ENCODE measurements around the gene KIAA1671.

Gene KIAA1671

DNA sequence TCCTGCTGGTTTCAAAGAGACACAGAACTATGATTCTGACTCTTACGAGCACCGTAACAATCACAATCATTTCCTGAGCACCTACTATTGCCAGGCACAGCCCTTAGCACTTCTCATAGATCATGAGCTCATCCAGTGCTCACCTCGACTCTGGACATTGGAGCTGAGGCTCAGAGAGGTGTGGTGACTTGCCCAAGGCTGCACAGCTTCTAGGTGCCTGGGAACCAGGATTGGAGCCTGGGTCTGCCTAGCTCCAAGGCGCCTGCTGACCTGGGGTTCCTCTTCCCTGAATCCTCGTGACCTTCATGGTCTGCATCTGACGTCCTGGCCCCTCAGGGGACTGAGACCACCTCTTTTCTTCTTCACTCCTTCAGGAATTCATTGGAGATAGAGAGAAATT lies 196.5 kb downstream of the KIAA1671 start:
- no peak for DNase-seq

GRCh38 chr22:25153961-25154666 lies 201.6 kb downstream of the KIAA1671 start:
- no peak for DNase-seq

DNA sequence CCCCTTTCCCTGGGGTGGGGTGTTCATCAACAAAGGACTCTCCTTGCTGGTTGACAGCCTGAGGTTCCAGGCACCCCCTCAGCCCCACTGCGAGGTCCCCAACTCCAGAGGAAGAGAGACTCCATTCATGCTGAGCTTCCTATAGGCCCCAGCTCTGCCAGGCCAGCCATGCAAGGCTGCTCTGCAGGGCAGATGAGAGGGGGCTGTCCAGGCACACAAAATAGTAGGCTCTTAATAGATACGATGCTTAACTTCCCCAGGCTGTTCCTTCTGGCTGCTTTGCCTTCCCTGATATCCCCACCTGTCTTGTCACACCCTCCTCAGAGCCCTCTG lies 202.1 kb downstream of the KIAA1671 start:
- DNase-seq, result no peak

DNA sequence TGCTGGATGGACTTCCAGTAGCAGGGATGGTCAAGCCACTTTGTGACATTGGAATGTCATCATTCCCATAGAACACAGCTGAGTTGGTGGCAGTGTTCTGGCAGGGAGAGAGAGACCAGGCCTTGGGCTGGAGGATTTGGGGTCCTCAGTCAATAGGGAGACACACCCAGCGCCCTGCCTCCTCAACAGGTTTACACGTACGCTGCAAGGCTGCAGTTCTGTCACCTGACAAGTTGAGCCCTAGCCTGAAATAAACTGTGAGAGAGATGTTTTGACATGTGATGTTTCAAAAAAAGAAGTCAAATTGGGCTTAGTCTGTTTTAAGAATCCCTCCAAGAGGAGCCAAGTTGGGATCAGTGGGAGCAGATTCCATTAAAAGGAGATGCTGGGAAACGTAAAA lies 204.2 kb downstream of the KIAA1671 start:
- no peak for DNase-seq

DNA sequence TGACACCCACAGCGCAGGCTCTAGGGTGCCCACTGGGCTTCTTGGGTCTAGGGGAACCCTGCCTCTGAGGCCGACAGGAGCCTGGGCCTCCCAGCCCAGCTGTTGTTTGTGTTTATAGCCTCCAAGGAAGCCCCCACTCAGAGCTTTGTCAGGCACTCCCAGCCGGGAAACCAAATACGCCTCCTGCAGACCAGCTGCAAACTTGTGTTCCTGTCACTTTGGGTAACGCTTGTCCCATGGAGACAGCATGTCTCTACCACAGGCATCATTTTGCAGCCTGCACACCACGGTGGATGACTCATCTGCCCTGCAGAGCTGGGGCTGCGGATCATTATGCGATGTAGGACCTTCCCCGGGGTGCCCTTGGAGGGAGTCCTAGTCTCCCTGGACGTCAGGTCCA lies 206.5 kb downstream of the KIAA1671 start:
- DNase-seq, result no peak

GRCh38 chr22:25160120-25160996 lies 207.8 kb downstream of the KIAA1671 start:
- DNase-seq, result no peak

GRCh38 chr22:25161017-25161915 lies 208.8 kb downstream of the KIAA1671 start:
- no peak for DNase-seq

- no peak for DNase-seq
Measured at GRCh38 chr22:25161916-25162530, 209.5 kb downstream of the KIAA1671 start.

- DNase-seq, result no peak
Measured at GRCh38 chr22:25162561-25162960, 210.0 kb downstream of the KIAA1671 start.

DNA sequence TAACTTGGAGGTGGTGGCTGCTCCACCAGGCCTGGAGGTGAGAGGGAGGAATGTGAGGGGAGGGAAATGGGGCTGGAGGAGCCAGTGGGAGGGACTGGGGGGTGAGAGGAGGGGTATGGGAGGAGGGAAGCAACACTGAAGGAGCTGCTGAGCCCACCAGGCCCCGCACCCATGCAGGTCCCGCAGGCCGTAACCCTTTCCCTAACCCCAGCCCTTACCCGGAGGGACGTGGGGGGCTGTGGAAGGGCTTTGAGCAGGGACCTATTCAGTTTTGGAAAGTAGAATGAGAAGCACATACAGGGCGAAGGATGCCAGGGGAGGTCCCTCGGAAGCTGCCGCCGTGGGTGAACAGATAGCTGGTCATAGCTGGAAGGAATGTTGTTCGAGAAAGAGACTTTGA lies 213.3 kb downstream of the KIAA1671 start:
- DNase-seq, result no peak

GRCh38 chr22:25166266-25167040 lies 213.9 kb downstream of the KIAA1671 start:
- no peak for DNase-seq

GRCh38 chr22:25167082-25167481 lies 214.6 kb downstream of the KIAA1671 start:
- no peak for DNase-seq

DNA sequence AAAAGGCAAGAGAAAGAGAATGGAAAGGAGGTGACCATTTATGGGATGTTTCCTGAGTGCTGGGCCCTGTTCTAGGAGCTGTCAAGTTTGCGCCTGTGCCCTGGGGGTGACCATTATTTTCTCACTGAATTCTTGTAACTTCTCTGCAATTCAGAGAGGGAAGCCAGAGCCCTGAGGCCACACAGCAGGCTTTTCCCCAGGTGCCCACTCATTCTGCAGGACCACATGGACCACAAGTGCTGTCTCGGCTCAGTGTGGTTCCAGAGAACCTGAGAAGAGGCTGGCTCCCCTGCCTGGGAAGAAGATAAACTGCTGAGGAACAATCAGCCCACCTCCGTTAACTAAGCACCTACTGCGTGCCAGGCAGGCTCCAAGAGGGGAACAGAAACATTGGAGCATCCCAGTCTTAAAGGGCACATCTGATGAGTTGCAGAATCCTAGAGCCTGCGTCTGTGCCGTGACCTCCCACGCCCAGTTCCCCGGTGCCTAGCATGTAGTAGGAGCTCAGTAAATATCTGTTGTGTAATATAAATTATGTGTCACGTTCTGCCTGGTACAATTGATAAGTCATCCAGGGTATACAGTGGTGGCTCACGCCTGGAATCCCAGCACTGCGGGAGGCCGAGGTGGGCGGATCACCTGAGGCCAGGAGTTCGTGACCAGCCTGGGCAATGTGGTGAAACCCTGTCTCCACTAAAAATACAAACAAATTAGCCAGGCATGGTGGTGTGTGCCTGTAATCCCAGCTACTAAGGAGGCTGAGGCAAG lies 215.5 kb downstream of the KIAA1671 start:
- DNase-seq, result no peak

DNA sequence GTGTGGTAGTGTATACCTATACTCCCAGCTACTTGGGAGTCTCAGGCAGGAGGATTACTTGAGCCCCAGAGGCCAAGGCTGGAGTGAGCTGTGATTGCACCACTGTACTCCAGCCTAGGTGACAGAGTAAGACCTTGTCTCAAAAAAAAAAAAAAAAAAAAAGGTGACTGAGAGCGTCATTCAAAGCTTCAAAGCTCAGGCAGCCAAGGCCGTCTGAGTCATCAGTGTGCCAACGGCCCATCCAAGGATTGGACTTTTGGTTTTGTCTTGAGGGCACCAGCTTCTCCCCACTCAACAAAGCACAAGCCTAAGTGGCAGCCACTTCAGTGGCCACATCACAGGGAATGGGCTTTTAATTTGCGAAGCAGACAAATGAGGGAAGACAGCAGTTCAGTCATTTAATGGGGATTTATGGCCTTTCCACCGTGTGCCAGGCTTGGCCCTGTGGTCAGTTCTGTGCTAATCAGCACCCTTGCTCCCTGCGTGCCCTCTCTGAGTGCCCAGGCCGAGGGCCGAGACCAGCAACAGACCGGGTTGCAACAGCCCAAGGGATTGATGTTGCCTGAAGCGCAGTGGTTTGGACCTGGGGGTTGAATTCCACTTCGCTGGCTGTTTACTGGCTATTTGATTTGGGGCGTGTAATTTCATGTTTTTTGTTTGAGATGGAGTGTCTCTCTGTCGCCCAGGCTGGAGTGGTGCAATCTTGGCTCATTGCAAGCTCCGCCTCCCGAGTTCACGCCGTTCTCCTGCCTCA lies 216.9 kb downstream of the KIAA1671 start:
- no peak for DNase-seq

- no peak for DNase-seq
Measured at GRCh38 chr22:25170426-25170980, 218.0 kb downstream of the KIAA1671 start.

GRCh38 chr22:25172153-25172552 lies 219.6 kb downstream of the KIAA1671 start:
- DNase-seq, result peak; percentile 43

DNA sequence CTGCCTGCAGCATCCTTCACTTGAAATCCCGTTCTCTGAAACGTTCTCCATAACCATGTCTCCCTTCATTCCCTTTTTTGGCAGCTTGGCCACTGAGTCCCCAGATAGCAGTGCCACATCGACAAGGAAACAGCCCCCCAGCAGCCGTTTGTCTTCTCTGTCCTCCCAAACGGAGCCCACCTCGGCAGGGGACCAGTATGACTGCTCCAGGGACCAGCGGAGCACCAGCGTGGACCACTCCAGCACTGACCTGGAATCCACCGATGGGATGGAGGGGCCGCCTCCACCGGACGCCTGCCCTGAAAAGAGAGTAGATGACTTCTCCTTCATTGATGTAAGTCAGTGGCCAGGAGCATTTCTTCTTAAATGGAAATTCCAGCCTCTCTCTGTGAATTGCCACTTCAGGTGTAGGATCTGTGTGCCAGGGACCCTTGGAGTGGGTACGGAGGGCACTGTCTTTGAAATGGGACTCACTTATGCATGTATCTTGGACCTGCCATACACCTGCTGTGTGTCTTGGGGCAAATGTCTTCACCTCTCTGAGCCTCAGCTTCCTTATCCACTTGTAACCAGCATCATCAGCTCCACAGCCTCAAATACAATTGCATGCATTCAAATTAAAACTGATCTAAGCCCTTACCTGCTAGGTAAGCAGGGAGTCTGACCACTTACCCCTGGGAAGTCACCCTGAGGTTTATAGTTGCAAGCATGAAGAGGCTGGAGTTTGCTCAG lies 221.8 kb downstream of the KIAA1671 start:
- no peak for DNase-seq

DNA sequence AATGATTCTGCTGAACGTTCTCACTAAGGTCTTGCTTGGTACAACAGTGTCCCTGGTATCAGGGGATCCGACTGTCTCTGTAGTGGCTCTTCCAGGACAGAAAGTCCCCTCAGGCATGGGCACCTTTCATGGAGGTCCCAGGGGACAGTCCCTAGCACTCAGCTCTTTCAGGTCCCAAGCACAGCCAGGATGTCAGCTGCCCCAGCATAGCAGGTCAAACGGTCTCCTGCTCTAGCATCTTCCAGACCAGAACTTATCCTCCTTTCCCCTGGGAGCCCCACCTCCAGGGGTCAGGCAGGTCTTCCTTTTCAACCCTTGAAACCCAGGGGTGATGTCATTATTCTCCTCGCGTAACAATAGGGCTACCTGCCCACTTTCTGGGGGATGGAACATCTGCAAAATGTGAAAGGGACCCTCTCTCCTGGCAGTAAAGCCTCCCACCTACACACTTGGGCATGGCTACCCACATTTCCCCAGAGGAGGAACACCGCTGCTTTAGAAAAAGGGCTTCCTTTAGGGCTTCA lies 222.4 kb downstream of the KIAA1671 start:
- DNase-seq, result no peak

- no peak for DNase-seq
Measured at GRCh38 chr22:25176175-25176574, 223.7 kb downstream of the KIAA1671 start.
